SIG-M5 (cell line): ENCODE results near the gene MSH5.
A peak's percentile ranks its signal among the peaks of the same experiment; 100 is the strongest.

ENCODE experiments used
- DNase-seq: peaks from one replicate; lab custom pipeline; 2025; lab: John Stamatoyannopoulos, UW

The MSH5 gene

GRCh38 chr6:31729979-31730630 is 9.7 kb upstream of the MSH5 start:
- no peak for DNase-seq

GRCh38 chr6:31730631-31731086 is 9.1 kb upstream of the MSH5 start:
- no peak for DNase-seq

GRCh38 chr6:31732029-31732428 is 7.8 kb upstream of the MSH5 start:
- DNase-seq: no peak

GRCh38 chr6:31733734-31734133 is 6.1 kb upstream of the MSH5 start:
- DNase-seq: no peak

GRCh38 chr6:31734247-31734820 is 5.5 kb upstream of the MSH5 start:
- no peak for DNase-seq

GRCh38 chr6:31734821-31735406 is 4.9 kb upstream of the MSH5 start:
- no peak for DNase-seq

- DNase-seq: peak; percentile 42
Measured at GRCh38 chr6:31736021-31736767, 3.6 kb upstream of the MSH5 start, which contains the start of gene CLIC1. CLIC1 (minus strand) TSS chr6:31736530; CDS start chr6:31736300, 230 bp downstream.

GRCh38 chr6:31736768-31737314 is 3.0 kb upstream of the MSH5 start:
- no peak for DNase-seq

- DNase-seq: peak; percentile 1
Measured at GRCh38 chr6:31737315-31737990, 2.4 kb upstream of the MSH5 start.

GRCh38 chr6:31737991-31738979 is 1.5 kb upstream of the MSH5 start:
- peak; percentile 96 for DNase-seq

- DNase-seq: no peak
Measured at GRCh38 chr6:31740397-31741223, 805 bp downstream of the MSH5 start.

GRCh38 chr6:31741815-31742214 is 2.0 kb downstream of the MSH5 start:
- DNase-seq: no peak

GRCh38 chr6:31742894-31743293 is 3.1 kb downstream of the MSH5 start:
- no peak for DNase-seq

GRCh38 chr6:31744422-31744821 is 4.6 kb downstream of the MSH5 start:
- no peak for DNase-seq

GRCh38 chr6:31749301-31750036 is 9.7 kb downstream of the MSH5 start:
- no peak for DNase-seq

GRCh38 chr6:31750411-31751022 is 10.7 kb downstream of the MSH5 start:
- DNase-seq: no peak

- no peak for DNase-seq
Measured at GRCh38 chr6:31752739-31753319, 13.0 kb downstream of the MSH5 start.

- DNase-seq: no peak
Measured at GRCh38 chr6:31758281-31758680, 18.5 kb downstream of the MSH5 start.
